CD4-positive, alpha-beta T cell treated with Interleukin-10 for 1 hour (primary cell): ENCODE results near the gene WNT9B.

ENCODE experiments used
- DNase-seq: peaks from one replicate; pipeline ENCODE4 v3.0.0-alpha.2; 2020

The WNT9B gene

DNA sequence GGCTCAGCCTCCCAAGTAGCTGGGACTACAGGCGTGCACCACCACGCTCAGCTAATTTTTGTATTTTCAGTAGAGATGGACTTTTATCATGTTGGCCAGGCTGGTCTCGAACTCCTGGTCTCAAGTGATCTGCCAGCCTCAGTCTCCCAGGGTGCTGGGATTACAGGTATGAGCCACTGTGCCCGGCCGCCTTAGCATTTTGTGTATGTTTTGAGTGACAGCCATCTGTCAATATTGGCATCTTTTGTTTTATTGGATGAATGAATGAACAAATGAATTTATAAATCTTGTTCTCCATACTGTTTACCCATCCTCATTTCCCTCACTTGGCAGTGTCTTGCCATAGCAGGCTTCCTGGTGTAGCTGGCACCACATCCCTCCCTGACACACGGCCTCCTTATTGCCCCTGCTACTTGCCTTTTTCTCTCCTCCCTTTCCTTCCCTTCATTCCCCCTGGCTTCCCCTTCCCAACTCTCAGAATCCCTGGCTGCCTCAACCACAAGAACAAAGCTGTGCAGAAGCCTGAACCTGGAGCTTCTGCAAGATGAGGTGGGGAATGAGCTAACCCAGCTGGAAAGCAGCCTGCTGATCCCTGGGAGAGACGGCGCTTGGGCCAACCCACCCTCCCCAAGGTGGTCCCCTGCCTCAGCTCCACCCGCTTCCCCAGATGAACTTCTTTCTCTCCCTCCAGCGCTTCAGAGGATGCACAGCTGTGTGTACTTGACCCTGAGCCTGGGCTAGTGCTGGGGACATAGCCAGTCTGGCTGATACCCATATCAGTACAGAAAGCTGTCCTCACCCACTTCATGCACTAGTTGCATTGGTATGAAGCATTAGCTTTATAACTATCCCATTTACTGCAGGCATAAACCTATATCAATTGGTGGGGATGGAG lies 34.3 kb downstream of the WNT9B start:
- DNase-seq = no peak

DNA sequence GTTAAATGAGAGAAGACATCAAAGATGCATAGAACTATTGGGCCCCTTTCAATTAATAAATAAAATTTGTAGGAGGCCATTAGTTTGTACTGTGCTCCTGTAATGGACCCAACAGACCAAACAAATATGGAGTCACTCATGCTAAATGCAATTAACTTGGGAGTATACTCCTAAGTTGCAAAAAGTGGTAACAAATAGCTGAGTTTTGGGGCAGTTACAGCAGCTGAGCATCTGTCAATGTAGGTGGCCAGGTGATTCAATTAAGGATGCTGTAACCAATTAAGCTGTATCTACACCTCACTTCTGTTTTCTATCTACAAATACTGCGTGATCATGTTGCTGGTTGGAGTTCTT lies 34.9 kb downstream of the WNT9B start:
- no peak for DNase-seq

DNA sequence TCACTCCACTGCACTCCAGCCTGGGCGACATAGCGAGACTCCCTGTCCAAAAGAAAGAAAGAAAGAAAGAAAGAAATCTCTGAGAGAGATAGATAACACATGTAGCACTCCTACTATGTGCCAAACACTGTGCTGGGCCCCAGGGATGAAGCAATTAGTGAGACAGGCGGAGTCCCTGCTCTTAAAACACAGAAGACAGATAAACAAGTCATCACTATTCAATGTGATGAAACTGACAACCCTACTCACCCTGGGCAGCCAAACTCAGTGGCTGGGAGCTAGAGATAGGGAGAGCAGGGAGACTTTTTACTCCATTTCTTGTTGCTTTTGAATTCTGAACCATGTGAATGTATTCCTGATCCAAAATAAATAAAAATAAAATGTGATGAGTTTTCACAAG lies 36.3 kb downstream of the WNT9B start:
- no peak for DNase-seq

DNA sequence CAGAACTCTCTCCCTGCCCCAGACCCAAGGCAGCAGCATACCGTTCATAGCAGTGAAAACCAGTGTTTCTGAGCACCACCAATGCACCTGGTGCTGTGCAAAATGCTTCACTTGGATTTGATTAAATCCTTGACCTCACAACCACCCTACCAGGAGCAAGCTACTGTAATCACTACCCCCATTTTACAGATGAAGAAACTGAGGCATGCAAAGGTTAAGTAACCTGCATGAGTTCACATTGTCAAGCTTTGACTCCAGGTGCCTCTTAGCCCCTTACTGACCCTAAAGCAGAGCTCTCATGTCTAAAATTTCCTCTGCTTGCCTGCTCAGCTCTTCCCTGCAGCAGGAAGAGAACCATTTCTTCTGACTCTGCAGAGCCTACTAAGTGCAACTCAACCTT lies 37.3 kb downstream of the WNT9B start:
- DNase-seq = no peak

DNA sequence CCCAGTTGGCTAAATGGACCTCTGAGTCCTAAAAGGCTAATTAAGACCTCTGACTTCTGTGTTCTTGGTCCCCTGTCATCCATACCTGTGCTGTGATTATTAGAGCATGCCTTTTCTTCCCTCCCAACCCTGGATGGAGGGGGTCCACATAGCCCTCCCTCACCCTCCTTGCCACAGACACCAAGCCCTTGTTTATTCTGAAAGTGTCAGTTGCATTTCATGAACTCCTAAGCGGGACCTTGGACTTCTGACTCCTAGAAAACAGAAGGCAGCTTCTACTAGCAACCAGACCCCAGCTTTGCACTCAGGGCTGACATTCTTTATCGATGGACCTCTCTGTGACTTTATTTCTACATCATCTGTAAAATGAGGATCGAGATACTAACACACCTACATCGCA lies 38.1 kb downstream of the WNT9B start:
- no peak for DNase-seq

DNA sequence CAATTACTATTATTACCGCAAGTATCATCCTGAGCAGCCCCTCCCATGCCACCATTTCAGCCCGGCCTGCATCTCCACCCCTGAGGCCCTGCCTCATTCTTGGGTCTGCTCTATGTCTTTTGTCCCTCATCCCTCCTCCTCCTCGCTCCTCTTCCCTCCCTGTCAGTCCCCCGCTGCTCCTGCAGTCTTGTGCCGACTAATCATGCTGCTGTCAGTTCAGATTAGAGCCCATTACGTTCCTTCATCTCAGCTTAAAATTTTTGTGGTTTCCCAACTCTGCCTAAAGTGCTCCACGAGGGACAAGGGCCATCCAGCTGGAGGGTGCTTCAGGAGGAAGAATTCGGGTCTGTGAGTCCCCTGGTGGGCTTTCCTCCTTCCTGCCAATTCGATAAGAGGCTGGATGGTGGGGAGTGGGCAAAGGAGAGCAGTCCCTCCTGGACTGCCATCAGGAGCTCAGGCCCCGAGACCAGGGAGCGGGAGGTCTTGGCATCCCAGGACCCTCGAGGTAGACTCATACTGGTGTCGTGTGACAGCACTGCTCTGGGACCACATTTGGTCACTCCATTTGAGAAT lies 38.7 kb downstream of the WNT9B start:
- DNase-seq = no peak

DNA sequence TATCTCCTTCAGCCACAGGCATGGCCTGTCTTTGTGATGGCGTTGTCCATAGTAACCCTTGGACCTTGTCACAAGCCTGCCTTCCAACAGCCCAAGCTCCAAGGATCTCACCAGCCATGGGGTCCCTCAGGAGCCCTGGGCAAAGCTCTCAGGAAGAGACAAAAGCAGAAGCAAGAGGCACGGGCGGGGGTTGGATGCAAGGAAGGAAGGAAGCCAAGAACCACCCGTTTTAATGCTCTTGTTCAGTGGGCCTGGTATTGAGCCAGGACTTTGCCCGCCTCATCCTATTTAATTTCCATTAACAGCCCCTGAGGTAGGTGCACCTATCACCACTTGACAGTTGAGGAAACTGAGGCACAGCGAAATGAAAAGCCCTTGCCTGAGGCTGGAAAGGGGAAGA lies 39.3 kb downstream of the WNT9B start:
- no peak for DNase-seq

DNA sequence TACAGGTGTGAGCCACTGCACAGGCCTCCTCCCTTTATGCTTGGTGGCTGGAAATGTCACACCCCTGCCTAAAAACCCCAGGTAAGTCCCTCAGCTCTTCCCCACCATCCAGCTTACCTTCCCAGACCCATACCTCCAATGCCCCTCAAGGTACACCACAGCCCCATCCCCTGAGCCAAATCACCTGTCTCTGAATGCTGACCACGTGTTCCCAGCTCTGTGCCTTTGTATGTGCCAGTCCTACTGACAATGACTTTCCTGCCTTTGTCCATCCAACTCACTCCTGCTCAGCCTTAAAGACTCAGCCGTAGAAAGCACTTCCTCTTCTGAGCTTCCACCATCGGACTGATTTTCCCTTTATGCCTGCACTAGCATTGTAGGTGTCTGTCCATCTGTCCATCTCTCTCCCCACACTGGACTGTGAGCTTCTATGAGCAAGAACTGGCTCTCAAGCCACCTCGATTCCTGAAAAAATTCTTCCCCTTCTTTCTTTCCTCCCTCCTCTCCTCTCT lies 40.9 kb downstream of the WNT9B start:
- no peak for DNase-seq

DNA sequence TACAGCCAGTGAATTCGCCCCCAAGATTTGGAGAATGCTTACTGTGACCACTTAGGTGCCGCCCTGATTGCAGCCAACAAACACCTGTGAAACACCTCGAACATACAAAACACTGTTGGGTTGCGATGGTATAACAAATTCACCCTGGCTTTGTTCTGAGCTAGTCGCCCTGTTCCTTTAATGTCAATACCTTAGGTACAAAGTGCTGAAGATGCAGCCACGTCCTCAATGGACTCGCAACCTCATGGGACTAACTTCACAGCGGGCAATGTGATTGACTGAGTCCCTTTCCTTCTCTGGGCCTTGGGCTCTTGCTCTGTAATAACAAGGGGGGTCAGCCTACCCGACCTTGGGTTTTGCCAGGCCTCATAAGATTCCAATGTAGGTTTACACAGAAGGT lies 42.6 kb downstream of the WNT9B start:
- DNase-seq = no peak

DNA sequence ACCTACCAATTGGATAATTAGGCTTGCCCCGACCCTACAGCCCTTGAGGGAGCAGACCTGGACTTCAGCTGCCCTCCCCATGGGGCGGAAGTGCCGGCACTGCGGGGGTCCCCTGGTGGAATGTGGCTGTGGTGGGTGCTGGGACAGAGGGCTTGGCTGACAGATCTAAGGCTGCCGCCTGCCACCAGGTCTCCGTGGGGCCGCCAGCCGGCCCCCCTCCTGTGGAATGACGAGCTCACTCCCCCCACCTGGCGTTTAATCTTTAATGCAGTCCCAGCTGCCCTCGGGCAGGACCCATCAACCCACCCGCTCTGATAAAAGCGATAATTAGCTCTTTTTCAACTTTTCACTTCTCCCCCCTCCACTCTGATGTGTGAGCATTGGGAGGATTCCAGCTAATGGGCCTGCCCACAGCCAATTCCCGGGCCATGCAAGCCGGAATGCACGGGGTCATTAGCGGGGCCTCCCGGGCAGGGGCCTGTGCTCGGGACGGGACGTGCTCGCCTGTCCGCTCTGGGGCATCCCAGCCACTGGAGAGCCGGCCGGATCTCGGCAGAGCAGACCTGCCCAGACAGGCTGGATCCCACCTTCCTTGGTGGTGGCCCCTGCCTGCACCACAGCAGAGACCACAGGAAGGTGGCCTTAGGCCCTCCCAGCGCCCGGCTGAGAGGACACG lies 43.2 kb downstream of the WNT9B start:
- DNase-seq = no peak

DNA sequence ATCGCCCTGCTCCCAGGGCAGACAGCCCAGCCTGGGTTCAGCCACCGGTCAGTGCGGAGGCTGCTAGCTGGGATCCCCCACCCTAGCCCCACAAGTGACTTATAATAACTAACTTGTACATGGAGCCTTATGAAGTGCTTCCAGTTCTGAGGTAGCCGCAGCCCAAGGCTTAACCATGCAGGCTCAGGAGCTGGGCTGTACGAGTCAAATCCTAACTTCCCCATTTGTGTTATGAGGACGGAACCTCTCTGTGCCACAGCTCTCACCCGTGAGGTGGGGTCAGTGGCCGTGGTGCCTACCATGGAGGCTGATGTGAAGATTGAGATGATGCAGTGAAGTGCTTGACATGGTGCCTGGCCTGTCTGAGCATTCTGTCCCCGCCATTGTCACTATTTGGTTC lies 43.8 kb downstream of the WNT9B start:
- DNase-seq = no peak

DNA sequence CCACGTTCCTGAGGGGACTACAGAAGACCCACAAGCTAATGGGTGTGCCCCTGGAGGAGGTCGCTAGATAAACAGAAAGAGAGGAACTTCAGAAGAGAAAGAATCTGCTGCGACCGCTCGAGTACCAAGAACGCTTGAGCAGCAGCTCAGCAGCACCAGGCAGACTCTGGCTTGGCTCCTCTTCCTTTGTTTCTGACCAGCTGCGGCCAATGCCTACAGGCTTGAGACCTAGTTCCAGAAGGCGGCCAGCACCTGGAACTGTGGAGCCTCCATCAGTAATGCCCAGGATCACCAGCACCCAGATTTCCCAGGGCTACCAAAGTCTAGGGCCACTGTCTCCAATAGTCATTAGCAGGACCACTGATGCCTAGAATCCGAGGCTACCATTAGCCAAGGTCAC lies 45.6 kb downstream of the WNT9B start:
- no peak for DNase-seq

DNA sequence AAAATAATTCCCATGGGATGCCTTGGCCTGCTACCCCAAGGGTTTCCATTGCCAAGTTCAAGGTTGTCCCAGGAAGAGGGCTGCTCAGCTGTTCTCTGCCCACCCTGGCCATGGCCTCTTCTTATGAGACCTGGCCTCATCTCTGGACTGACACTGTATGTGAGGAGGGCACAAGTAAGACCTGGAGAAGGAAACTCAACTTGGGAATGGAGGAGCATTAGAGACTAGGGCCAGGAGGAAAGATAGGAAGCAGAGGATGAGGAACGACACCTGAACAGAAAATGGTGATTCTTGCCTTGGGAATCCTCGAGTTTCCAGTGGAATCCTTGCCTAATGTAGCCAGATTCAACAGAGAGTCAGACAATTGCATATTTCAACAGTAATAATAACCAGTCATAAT lies 47.0 kb downstream of the WNT9B start:
- no peak for DNase-seq

DNA sequence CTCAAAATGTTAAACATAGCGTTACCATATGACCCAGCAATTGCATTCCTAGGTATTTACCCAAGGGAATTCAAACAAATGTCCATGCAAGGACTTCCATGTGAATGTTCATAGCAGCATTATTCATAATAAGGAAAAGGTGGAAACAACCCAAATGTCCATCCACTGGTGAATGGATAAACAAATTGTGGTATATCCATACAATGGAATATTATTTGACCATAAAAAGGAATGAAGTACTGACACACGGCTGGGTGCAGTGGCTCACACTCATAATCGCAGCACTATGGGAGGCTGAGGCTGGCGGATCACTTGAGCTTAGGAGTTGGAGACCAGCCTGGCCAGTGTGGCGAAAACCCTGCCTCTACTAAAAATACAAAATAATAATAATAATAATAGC lies 47.5 kb downstream of the WNT9B start:
- no peak for DNase-seq

DNA sequence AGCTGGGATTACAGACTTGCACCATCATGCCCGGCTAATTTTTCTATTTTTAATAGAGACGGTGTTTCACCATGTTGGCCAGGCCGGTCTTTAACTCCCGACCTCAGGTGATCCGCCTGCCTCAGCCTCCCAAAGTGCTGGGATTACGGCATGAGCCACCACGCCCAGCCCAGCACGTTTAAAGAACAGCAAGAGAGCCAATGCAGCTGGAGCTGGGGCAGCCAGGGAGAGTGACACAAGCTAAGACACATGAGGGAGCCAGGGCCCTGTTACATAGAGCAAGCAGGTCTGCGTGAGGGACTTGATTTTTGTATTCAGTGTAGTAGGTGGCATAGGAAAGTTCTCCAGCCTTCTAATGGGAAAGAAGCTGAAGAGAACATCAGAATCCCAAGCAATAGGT lies 49.9 kb downstream of the WNT9B start:
- DNase-seq = no peak

DNA sequence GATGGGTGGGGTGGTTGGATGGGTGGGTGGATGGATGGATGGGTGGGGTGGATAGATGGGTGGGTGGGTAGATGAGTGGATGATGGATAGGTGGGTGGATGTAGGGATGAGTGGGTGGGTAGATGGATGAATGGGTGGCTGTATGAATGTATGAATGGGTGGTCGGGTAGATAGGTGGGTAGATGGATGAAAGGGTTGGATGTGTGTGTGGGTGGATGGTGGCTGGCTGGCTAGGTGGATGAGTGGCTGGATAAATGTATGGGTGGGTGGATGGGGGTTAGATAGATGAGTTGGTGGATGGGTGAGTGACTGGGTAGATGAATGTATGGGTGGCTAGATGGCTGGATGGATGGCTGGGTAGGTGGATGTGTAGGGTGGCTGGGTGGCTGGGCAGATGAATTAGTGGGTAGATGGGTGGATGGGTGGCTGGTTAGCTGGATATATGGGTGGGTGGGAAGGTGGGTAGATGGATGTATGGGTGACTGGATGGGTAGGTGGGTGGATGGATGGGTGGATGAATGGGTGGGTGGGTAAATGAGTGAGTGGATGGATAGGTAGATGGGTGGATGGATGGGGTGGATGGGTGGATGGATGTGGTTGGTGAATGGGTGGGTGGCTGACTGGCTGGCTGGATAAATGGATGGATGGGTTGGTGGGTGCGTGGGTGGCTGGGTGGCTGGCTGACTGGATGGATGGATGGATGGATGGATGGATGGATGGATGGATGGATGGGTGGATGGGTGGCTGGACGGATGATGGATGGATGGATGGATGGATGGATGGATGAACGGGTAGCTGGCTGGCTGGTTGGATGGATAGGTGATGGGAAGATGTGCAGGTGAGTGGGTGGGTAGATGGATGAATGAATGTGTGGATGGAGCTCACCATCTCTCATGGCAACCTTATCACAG lies 52.6 kb downstream of the WNT9B start:
- DNase-seq = no peak

DNA sequence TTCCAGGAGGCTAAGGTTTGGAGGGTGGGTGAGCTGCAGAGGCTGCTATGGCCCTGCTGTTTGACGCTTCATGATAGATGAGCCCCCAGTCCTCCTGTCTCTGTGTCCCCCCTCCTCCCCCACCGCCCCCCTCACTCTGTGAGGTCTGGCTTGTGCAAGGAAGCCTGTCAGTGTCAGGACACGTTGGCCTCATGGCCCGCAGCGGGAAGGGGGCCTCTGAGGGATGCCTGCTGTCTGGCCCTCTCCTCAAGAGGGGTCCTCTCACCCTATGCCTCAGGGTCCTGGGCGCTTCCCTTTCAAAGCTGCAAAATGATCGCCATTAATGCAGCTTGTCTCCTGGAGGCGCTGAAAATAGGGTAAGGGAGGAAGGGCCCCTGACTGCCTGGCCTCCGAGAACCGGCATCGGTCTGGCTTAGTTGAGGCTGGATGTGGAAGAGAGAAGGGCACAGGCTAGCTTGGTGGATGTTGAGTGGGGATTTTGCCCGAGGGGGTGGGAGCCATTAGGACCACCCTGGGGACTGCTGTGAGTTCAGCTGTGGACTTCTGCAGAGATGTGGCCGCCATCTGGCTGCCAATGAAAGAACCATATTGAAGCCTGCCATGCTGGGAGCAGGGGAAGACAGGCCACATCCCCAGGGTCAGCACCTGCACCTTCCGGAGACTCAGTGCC lies 56.8 kb downstream of the WNT9B start:
- no peak for DNase-seq

DNA sequence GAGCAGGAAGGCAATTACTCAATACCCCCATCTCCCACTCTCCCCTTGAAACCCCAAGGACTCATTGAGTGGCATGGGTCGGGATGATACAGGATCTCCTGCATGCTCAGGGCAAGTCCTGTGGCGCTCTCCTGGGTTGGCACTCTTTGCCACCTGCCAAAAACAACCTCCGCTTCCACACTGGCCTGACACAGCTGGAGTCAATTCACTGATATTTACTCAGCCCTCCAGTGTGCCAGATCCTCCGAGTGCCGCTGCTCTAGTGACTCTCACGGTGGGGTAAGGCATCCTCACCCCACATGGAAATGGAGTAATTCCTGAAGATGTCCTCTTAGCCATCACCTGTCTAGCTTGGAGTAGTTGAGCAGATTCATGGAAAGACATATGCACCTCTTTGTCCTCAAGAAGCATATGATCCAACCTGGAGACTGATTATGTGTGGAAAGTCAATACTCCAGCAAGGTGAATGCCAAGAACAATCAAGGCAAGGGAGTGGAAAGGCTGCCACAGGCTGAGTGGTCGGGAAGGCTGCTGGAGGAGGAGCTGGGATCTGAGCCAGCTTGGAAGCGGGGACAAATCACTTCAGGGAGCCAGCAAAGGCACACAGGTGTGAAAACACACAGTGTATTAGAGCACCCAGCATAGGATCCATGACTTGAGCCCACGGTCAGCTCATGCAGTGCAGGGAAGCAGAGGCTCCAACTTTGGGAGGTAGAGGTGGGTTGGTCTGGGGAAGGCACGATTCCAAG lies 59.0 kb downstream of the WNT9B start:
- DNase-seq = no peak

DNA sequence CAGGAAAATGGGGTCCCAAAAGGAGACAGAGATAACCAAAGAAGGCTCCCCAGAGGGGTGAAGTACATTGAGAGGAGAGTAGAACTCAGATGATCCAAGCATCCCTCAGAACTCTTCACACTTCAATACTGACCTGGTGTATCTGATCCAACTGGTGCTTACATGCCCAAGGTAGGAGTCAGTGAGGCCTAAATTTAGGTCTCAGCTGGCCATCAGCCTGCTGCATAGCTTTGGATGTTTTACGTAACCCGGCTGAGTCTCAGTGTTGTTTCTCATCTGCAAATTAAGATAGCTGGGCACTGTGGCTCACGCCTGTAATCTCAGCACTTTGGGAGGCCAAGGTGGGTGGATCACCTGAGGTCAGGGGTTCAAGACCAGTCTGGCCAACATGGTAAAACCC lies 59.9 kb downstream of the WNT9B start:
- DNase-seq = no peak

DNA sequence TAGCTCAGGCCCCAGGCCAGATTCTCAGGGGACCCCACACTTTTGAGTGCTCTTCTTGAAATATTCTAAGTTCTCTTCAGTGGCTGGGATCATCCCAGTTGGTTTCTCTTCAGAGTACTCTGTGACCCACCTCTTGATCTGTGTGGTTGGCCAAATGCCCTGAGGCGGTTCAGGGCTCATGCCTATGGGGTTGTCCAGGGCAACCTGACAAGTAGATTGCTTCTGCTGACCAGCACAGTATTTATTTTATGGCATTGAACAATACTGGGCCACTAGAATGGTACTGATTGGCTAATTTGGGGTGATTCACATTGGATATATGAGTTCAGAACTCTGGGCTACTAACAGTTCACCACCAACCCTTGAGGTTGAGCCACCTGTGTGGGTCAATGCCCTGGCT lies 64.2 kb downstream of the WNT9B start:
- DNase-seq = no peak

DNA sequence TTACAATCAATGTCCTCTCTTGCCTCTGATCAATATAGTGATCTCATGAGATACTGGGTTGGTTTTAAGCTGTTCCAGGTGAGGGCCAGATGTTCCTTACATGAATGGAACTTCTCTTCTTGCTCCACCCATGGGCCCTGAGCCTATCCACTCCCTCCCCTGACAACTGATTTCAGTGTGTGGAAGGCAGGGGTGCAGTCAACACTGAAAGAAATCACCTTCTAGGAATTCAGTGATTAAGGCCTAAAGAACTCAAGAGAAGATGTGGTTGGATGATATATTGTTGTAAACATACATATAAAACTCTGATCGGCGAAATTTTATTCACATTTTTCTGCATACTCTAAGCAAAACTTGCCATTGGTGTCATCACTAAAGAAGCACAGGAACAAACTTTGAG lies 64.8 kb downstream of the WNT9B start:
- no peak for DNase-seq

DNA sequence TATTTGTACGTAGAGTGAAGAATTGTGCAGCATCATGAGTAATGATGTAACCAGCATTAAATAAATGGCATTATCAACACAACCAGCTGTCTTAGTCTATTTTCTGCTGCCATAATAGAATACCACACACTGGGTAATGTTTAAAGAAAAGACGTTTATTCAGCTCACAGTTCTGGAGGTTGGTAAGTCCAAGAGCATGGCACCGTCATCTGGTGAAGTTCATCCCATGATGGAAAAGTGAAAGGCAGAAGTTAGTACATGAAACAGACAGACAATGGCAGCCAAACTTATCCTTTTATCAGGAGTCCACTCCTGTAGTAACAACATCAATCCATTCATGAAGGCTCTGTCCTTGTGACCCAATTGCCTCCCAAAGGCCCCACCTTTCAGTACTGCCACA lies 65.2 kb downstream of the WNT9B start:
- no peak for DNase-seq
